K562 (cell line): ENCODE measurements around the gene ADORA1. TPM values are rescaled to one million over a fixed set of nuclear protein-coding genes. Genes with fewer than 3 reads are reported as not detected.
A peak's percentile ranks its signal among the peaks of the same experiment; 100 is the strongest.

ENCODE experiments used
- ATAC-seq: fragments of 200-7000 bp; cut with Tn5 transposase; 3 replicates; pipeline ENCODE4 v1.9.1; 2020; ENCODE audit warnings: moderate library complexity
- BruUV-seq: library from RNA; stranded (reverse); fragments of 400-500 nt; replicated peaks from 2 replicates; lab custom pipeline; 2021; lab: Mats Ljungman, UMichigan
- CTCF ChIA-PET: fragments of 300-600 bp; formaldehyde crosslinking; extraction: SDS; loops from one replicate; lab custom pipeline; 2021; ENCODE audit warnings: low intra/inter-chr PET ratio; lab: Yijun Ruan, JAX
- POLR2A ChIA-PET: fragments of 300-600, 350-650 bp; sonication (Branson Sonifier 250); formaldehyde crosslinking; extraction: SDS; loops from one replicate; lab custom pipeline; 2021; ENCODE audit warnings: antibody characterized with exemption, inconsistent platforms; lab: Yijun Ruan, JAX
- DNase-seq, 4 experiments: peaks; one replicate each; pipeline versions ENCODE4 v3.0.0 to v3.0.0-alpha.2; 2011 to 2018; ENCODE audit warnings: low spot score in 3 of 4, mixed read lengths in 3 of 4; ENCODE audit errors: extremely low read depth in 1 of 4
- FAIRE-seq: peaks from 2 replicates; lab custom pipeline; 2011; peaks lifted over from hg19 to GRCh38; lab: Jason Lieb, UNC
- H2AFZ ChIP-seq: 2 replicates; pipeline ENCODE4 v1.6.0; 2011; ENCODE audit warnings: low read depth, low read length, control low read depth, inconsistent platforms
- H3K27ac ChIP-seq: fragments of 200-600 bp; 3 replicates; pipeline ENCODE4 v1.8.0; 2011; ENCODE audit warnings: low read depth, mild to moderate bottlenecking, control low read depth, inconsistent platforms, low read length, moderate library complexity, mixed read lengths; ENCODE audit errors: extremely low read depth
- H3K27me3 ChIP-seq, 2 experiments: fragments of 300-600 bp in 1 of 2; 2 replicates in 1 of 2; 3 replicates in 1 of 2; pipeline versions ENCODE4 v1.6.0 to v1.8.0; 2011; ENCODE audit warnings: inconsistent platforms in 2 of 2, low read length in 2 of 2, mild to moderate bottlenecking in 1 of 2, mixed read lengths in 1 of 2, moderate library complexity in 1 of 2; ENCODE audit not compliant: control insufficient read depth in 2 of 2, insufficient read depth in 2 of 2
- H3K36me3 ChIP-seq: fragments of 300-600 bp; 3 replicates; pipeline ENCODE4 v1.8.0; 2011; ENCODE audit warnings: mild to moderate bottlenecking, low read length, inconsistent platforms; ENCODE audit not compliant: control insufficient read depth, insufficient read depth
- H3K4me1 ChIP-seq, 2 experiments: fragments of 200-600 bp in 1 of 2; replicated peaks in 1 of 2; 2 replicates in 1 of 2; 3 replicates in 1 of 2; pipeline versions ENCODE4 v1.5.1 to v1.8.0; 2011; ENCODE audit warnings: inconsistent platforms in 2 of 2, low read length in 2 of 2, mild to moderate bottlenecking in 1 of 2, mixed read lengths in 1 of 2, moderate library complexity in 1 of 2; ENCODE audit not compliant: control insufficient read depth in 2 of 2, insufficient read depth in 2 of 2
- H3K4me2 ChIP-seq: 2 replicates; pipeline ENCODE4 v1.6.1; 2011; ENCODE audit warnings: low read length, control low read depth, inconsistent platforms, mixed read lengths; ENCODE audit not compliant: insufficient read depth
- H3K4me3 ChIP-seq: fragments of 200-600 bp; sonication (generic), shearing (Covaris generic); 2 replicates; pipeline ENCODE4 v1.5.1; 2016; ENCODE audit warnings: control low read depth, inconsistent platforms
- H3K79me2 ChIP-seq: fragments of 200-600 bp; 3 replicates; pipeline ENCODE4 v1.8.0; 2011; ENCODE audit warnings: low read length, inconsistent platforms; ENCODE audit not compliant: control insufficient read depth, insufficient read depth
- H3K9ac ChIP-seq, 2 experiments: 2 replicates each; pipeline versions ENCODE4 v1.6.0 to v1.6.1; 2011; ENCODE audit warnings: low read depth in 2 of 2, low read length in 2 of 2, control low read depth in 1 of 2, inconsistent platforms in 1 of 2, mild to moderate bottlenecking in 1 of 2, mixed read lengths in 1 of 2; ENCODE audit not compliant: insufficient read depth in 1 of 2
- H3K9me1 ChIP-seq: one replicate; pipeline ENCODE4 v1.6.0; 2011; ENCODE audit warnings: inconsistent platforms, mild to moderate bottlenecking, low read length, moderate library complexity; ENCODE audit not compliant: control insufficient read depth, insufficient read depth
- H3K9me3 ChIP-seq: replicated peaks from 2 replicates; pipeline ENCODE4 v1.5.1; 2011; ENCODE audit warnings: low read depth, low read length, inconsistent platforms; ENCODE audit not compliant: control insufficient read depth, insufficient read depth
- H4K20me1 ChIP-seq: replicated peaks from 2 replicates; pipeline ENCODE4 v1.6.1; 2011; ENCODE audit warnings: low read length, inconsistent platforms, mixed read lengths; ENCODE audit not compliant: control insufficient read depth, insufficient read depth
- CEBPG ChIP-seq, 3 experiments: fragments of 200-800 bp in 1 of 3; sonication (Bioruptor generic) in 1 of 3; sonication (generic) in 1 of 3; formaldehyde crosslinking in 1 of 3; IDR thresholded peaks in 2 of 3; conservative IDR thresholded peaks in 1 of 3; 2 replicates each; pipeline versions ENCODE4 v1.6.1 to v1.8.0; 2016 to 2022; ENCODE audit warnings: missing compliant biosample characterization in 2 of 3, missing genetic modification characterization in 2 of 3, mild to moderate bottlenecking in 1 of 3, missing genetic modification reagents in 1 of 3
- FIP1L1 ChIP-seq: fragments of 200-400 bp; formaldehyde crosslinking; IDR thresholded peaks from 2 replicates; pipeline ENCODE4 v1.6.1; 2018; ENCODE audit warnings: mild to moderate bottlenecking, low read depth, low read length; ENCODE audit not compliant: poor library complexity, severe bottlenecking
- MNT ChIP-seq, 2 experiments: fragments of 450-650 bp; conservative IDR thresholded peaks; 2 replicates each; pipeline ENCODE4 v1.6.1; 2017; ENCODE audit warnings: mild to moderate bottlenecking in 2 of 2, moderate library complexity in 2 of 2
- NFYB ChIP-seq: IDR thresholded peaks from 2 replicates; pipeline ENCODE4 v1.6.1; 2011; ENCODE audit warnings: mild to moderate bottlenecking, moderate library complexity; ENCODE audit not compliant: insufficient read length; ENCODE audit errors: extremely low read depth
- RBM25 ChIP-seq: fragments of 200-400 bp; formaldehyde crosslinking; IDR thresholded peaks from 2 replicates; pipeline ENCODE4 v1.6.1; 2018; ENCODE audit warnings: low read length, low read depth, moderate library complexity; ENCODE audit not compliant: severe bottlenecking
- RBM34 ChIP-seq: fragments of 200-400 bp; formaldehyde crosslinking; IDR thresholded peaks from 2 replicates; pipeline ENCODE4 v1.6.1; 2018; ENCODE audit warnings: low read length, borderline replicate concordance; ENCODE audit not compliant: insufficient read depth
- RFX1 ChIP-seq: fragments of 450-650 bp; IDR thresholded peaks from 2 replicates; pipeline ENCODE4 v1.6.1; 2016; ENCODE audit warnings: mild to moderate bottlenecking, moderate library complexity
- SP2 ChIP-seq: IDR thresholded peaks from 2 replicates; pipeline ENCODE4 v1.6.1; 2011; ENCODE audit warnings: mild to moderate bottlenecking, low read depth, low read length, moderate library complexity; ENCODE audit not compliant: poor library complexity, severe bottlenecking; ENCODE audit errors: extremely low read depth
- STAT5B ChIP-seq: fragments of 250-450 bp; sonication (Bioruptor Pico); IDR thresholded peaks from 2 replicates; pipeline ENCODE4 v1.8.0; 2021; ENCODE audit warnings: mild to moderate bottlenecking, inconsistent platforms
- ZNF354B ChIP-seq: fragments of 250-450 bp; sonication (Bioruptor Pico); IDR thresholded peaks from 2 replicates; pipeline ENCODE4 v1.4.0; 2020
- WGBS: fragments of 100-300 bp; shearing (Covaris generic); methylation state at CpG from one replicate; pipeline ENCODE4 v1.1.6; 2016; ENCODE audit warnings: low coverage, mixed read lengths; ENCODE audit not compliant: insufficient coverage; ENCODE audit errors: missing lambda C conversion rate; 5-methylcytosine and 5-hydroxymethylcytosine counted together
- in situ Hi-C: fragments of 300-500 bp; cut with MboI; formaldehyde crosslinking; loops from 4 replicates; pipeline ENCODE4 v1.15.0; 2018; ENCODE audit warnings: inconsistent platforms, mixed read lengths
- intact Hi-C: fragments of 100-400 bp; cut with micrococcal nuclease; formaldehyde crosslinking; loops from 2 replicates; pipeline ENCODE4 v1.14.2; 2022
- polyA plus RNA-seq, 8 experiments: library from polyadenylated mRNA; depleted of rRNA in 4 of 8; stranded (reverse) in 5 of 8; unstranded in 3 of 8; fragments of >200 nt; fragmentation: Nextera tagmentation in 2 of 8; fragmentation: Illumina TruSeq in 1 of 8; extraction: Ambion mirVana in 2 of 8; extraction: Trizol in 1 of 8; gene quantifications; 2 replicates each; pipeline versions ENCODE4 v1.2.1 to v1.2.3, GENCODE V29; 2011 to 2014; ENCODE audit warnings: inconsistent platforms in 1 of 8, missing spikeins in 1 of 8
- total RNA-seq, 7 experiments: library from RNA; depleted of rRNA in 6 of 7; stranded (reverse); fragments of >200 nt in 6 of 7; fragmentation: Illumina TruSeq in 2 of 7; extraction: Trizol in 2 of 7; gene quantifications; 2 replicates each; pipeline versions ENCODE4 v1.2.1 to v1.2.3, GENCODE V29; 2011 to 2021; ENCODE audit warnings: low replicate concordance in 1 of 7
- TF ChIP-seq, protein P1 (sequence below): fragments of 250-450 bp; sonication (Bioruptor Pico); IDR thresholded peaks from 2 replicates; pipeline ENCODE4 v1.5.0; 2021; ENCODE audit warnings: mild to moderate bottlenecking, borderline replicate concordance

Gene ADORA1
- total and polyA plus RNA-seq, 9 of the 15 experiments (the other 6 are each of a cell fraction or from before 2014, with no cell fraction given), result not detected

GRCh38 chr1:203112475-203112874 lies 15.1 kb upstream of the ADORA1 start:
- peaks cover 3% of the 10 kb centered on the region for H3K9me1 ChIP-seq
- no peak overlapping the region for H3K9ac ChIP-seq
- H3K27me3 ChIP-seq, result peaks cover 14 to 21% of the 10 kb centered on the region in 2 experiments; a peak in 4 of 5 replicates
- H2AFZ ChIP-seq, result no peak overlapping the region
- no peak for DNase-seq
- H3K27ac ChIP-seq, result no peak overlapping the region
- peaks cover 0 to under 1% of the 10 kb centered on the region in 2 experiments; a peak in 1 of 5 replicates for H3K4me1 ChIP-seq
- POLR2A ChIA-PET, result interaction anchor here (0.9 kb wide), 1 partner anchor 30 kb away, joined by 3 read pairs; no protein-coding TSS in a partner anchor
- 0% methylated on average over 2 of the region's 2 CpGs for WGBS
- in situ Hi-C loops, result no loop called here
- H3K36me3 ChIP-seq, result no peaks in the 10 kb centered on the region
- no peak overlapping the region for H3K4me3 ChIP-seq
- no peaks in the 10 kb centered on the region for H3K79me2 ChIP-seq
- H3K9me3 ChIP-seq, result no peaks in the 10 kb centered on the region
- BruUV-seq, result no TSS peak
- CTCF ChIA-PET, result no interaction called here
- H4K20me1 ChIP-seq, result no peaks in the 10 kb centered on the region; the same call in 1 of the 2 replicates
- TF ChIP-seq ZNF354B (CRISPR knock-in tag) (no peak), MNT (conservative IDR thresholded peaks at IDR 0.05) (no peak), RBM34 (no peak), CEBPG (CRISPR knock-in tag; IDR thresholded peaks at IDR 0.05) (no peak), CEBPG (tag; conservative IDR thresholded peaks at IDR 0.05 in 1 of 2, IDR thresholded peaks at IDR 0.05 in 1 of 2) (peak; percentile 30 to 49; a peak in 1 of 4 replicates), SP2 (no peak), FIP1L1 (no peak), RBM25 (no peak), STAT5B (CRISPR knock-in tag) (no peak), NFYB (no peak), RFX1 (peak; percentile 24)
- TF ChIP-seq, protein P1, sequence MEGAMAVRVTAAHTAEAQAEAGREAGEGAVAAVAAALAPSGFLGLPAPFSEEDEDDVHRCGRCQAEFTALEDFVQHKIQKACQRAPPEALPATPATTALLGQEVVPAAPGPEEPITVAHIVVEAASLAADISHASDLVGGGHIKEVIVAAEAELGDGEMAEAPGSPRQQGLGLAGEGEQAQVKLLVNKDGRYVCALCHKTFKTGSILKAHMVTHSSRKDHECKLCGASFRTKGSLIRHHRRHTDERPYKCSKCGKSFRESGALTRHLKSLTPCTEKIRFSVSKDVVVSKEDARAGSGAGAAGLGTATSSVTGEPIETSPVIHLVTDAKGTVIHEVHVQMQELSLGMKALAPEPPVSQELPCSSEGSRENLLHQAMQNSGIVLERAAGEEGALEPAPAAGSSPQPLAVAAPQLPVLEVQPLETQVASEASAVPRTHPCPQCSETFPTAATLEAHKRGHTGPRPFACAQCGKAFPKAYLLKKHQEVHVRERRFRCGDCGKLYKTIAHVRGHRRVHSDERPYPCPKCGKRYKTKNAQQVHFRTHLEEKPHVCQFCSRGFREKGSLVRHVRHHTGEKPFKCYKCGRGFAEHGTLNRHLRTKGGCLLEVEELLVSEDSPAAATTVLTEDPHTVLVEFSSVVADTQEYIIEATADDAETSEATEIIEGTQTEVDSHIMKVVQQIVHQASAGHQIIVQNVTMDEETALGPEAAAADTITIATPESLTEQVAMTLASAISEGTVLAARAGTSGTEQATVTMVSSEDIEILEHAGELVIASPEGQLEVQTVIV (CRISPR knock-in tag), result no peak
- TF ChIP-seq, all 486 proteins: peak for 2
- no peak for ATAC-seq
- intact Hi-C loops, result no loop called here
- H3K4me2 ChIP-seq, result no peak overlapping the region
- FAIRE-seq, result no peak
